ENCODE measurements around the gene SS18. TPM values are rescaled to one million over a fixed set of nuclear protein-coding genes. Genes with fewer than 3 reads are reported as not detected.

The SS18 gene
- total RNA-seq, 1 experiment from 2014 or later, result 52.2 TPM

- no TSS peak for BruUV-seq (replicated peaks)
- Histone ChIP-seq H3F3A (ENCODE audit: insufficient read depth, low read depth) (no peaks in the 10 kb centered on the region), H3K79me2 (ENCODE audit: low read depth) (no peaks in the 10 kb centered on the region), H3K9me2 (ENCODE audit: insufficient read depth) (no peaks in the 10 kb centered on the region), H3K4me1 (replicated peaks; ENCODE audit: insufficient read depth) (no peaks in the 10 kb centered on the region), H3K27ac (no peak overlapping the region), H2AFZ (no peak overlapping the region), H3K27me3 (ENCODE audit: insufficient read depth, low read depth) (no peaks in the 10 kb centered on the region), H3K9me3 (ENCODE audit: insufficient read depth, low read depth) (no peaks in the 10 kb centered on the region), H3K4me3 (no peak overlapping the region), H3K4me2 (no peak overlapping the region), H4K20me1 (ENCODE audit: insufficient read depth) (no peaks in the 10 kb centered on the region), H3K36me3 (ENCODE audit: low read depth) (no peaks in the 10 kb centered on the region)
- no peak for DNase-seq
- CTCF ChIA-PET, result no interaction called here
- intact Hi-C loops (cut with micrococcal nuclease; ENCODE audit: unreplicated experiment), result no loop called here
- no peak for TF ChIP-seq EZH2 (IDR thresholded peaks at IDR 0.05; ENCODE audit: low read depth)
- TF ChIP-seq, protein P1, sequence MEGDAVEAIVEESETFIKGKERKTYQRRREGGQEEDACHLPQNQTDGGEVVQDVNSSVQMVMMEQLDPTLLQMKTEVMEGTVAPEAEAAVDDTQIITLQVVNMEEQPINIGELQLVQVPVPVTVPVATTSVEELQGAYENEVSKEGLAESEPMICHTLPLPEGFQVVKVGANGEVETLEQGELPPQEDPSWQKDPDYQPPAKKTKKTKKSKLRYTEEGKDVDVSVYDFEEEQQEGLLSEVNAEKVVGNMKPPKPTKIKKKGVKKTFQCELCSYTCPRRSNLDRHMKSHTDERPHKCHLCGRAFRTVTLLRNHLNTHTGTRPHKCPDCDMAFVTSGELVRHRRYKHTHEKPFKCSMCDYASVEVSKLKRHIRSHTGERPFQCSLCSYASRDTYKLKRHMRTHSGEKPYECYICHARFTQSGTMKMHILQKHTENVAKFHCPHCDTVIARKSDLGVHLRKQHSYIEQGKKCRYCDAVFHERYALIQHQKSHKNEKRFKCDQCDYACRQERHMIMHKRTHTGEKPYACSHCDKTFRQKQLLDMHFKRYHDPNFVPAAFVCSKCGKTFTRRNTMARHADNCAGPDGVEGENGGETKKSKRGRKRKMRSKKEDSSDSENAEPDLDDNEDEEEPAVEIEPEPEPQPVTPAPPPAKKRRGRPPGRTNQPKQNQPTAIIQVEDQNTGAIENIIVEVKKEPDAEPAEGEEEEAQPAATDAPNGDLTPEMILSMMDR (conservative IDR thresholded peaks at IDR 0.05), result no peak
- POLR2A ChIA-PET (ENCODE audit: unreplicated experiment), result no interaction called here
Observed at GRCh38 chr18:26005950-26006349, 84.5 kb downstream of the SS18 start.

DNA sequence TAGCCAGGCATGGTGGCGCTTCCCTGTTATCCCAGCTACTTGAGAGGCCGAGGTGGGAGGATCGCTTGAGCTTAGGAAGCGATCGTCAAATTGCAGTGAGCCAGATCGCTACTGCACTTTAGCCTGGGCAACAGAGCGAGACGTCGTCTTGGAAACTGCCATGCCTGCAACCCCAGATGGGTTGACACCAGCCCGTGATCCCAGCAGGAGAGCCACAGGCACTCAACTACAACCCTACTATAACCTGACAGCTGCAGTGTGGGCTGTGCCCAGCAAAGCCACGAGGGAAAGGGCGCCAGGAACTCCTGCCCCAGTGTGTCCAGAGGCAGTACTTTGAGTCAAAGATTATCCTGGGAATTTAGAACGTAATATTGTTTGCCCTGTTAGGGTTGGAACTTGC is 85.6 kb downstream of the SS18 start:
- no peak overlapping the region for H2AFZ ChIP-seq
- H3K4me3 ChIP-seq, result no peak overlapping the region
- TF ChIP-seq, protein P1 (conservative IDR thresholded peaks at IDR 0.05), result no peak
- TF ChIP-seq EZH2 (IDR thresholded peaks at IDR 0.05; ENCODE audit: low read depth), result no peak
- CTCF ChIA-PET, result no interaction called here
- H3K27me3 ChIP-seq (ENCODE audit: insufficient read depth, low read depth), result no peaks in the 10 kb centered on the region
- intact Hi-C loops (cut with micrococcal nuclease; ENCODE audit: unreplicated experiment), result no loop called here
- H3K9me2 ChIP-seq (ENCODE audit: insufficient read depth), result no peaks in the 10 kb centered on the region
- no peaks in the 10 kb centered on the region for H3K4me1 ChIP-seq (replicated peaks; ENCODE audit: insufficient read depth)
- BruUV-seq (replicated peaks), result no TSS peak
- H3K36me3 ChIP-seq (ENCODE audit: low read depth), result no peaks in the 10 kb centered on the region
- no peak for DNase-seq
- H3K9me3 ChIP-seq (ENCODE audit: insufficient read depth, low read depth), result no peaks in the 10 kb centered on the region
- no peaks in the 10 kb centered on the region for H3F3A ChIP-seq (ENCODE audit: insufficient read depth, low read depth)
- H3K79me2 ChIP-seq (ENCODE audit: low read depth), result no peaks in the 10 kb centered on the region
- no peaks in the 10 kb centered on the region for H4K20me1 ChIP-seq (ENCODE audit: insufficient read depth)
- H3K4me2 ChIP-seq, result no peak overlapping the region
- no peak overlapping the region for H3K27ac ChIP-seq
- POLR2A ChIA-PET (ENCODE audit: unreplicated experiment), result no interaction called here

- Histone ChIP-seq H3K27ac (no peak overlapping the region), H3K4me2 (no peak overlapping the region), H3K4me1 (replicated peaks; ENCODE audit: insufficient read depth) (no peaks in the 10 kb centered on the region), H3K4me3 (no peak overlapping the region), H4K20me1 (ENCODE audit: insufficient read depth) (no peaks in the 10 kb centered on the region), H3K27me3 (ENCODE audit: insufficient read depth, low read depth) (no peaks in the 10 kb centered on the region), H3K9me3 (ENCODE audit: insufficient read depth, low read depth) (no peaks in the 10 kb centered on the region), H3K36me3 (ENCODE audit: low read depth) (no peaks in the 10 kb centered on the region), H2AFZ (no peak overlapping the region), H3K79me2 (ENCODE audit: low read depth) (no peaks in the 10 kb centered on the region), H3K9me2 (ENCODE audit: insufficient read depth) (no peaks in the 10 kb centered on the region), H3F3A (ENCODE audit: insufficient read depth, low read depth) (no peaks in the 10 kb centered on the region)
- BruUV-seq (replicated peaks), result no TSS peak
- intact Hi-C loops (cut with micrococcal nuclease; ENCODE audit: unreplicated experiment), result no loop called here
- DNase-seq, result no peak
- POLR2A ChIA-PET (ENCODE audit: unreplicated experiment), result no interaction called here
- CTCF ChIA-PET, result no interaction called here
- no peak for TF ChIP-seq EZH2 (IDR thresholded peaks at IDR 0.05; ENCODE audit: low read depth)
- TF ChIP-seq, protein P1 (conservative IDR thresholded peaks at IDR 0.05), result no peak
Observed at GRCh38 chr18:26003817-26004216, 86.6 kb downstream of the SS18 start.

All from PC-9 (cell line).